Activated T-helper 2 cell treated with anti-CD3 and anti-CD28 coated beads, Interferon-gamma antibody, Interleukin-2, Interleukin-4, amounts not matched to agents 10 μg/mL and 5 μg/mL and 100 μg/mL, durations not matched to agents 14 hours and 24 hours and 36 hours (primary cell): ENCODE results near the gene MANEAL. TPM values are rescaled to one million over a fixed set of nuclear protein-coding genes. Genes with fewer than 3 reads are reported as not detected.

Experiments used
- DNase-seq: peaks from one replicate; pipeline ENCODE4 v3.0.0; 2021; ENCODE audit warnings: low spot score
- H3K27ac Mint-ChIP-seq: one replicate; pipeline ENCODE4 v1.8.0; 2021; ENCODE audit warnings: mixed read lengths
- H3K27me3 Mint-ChIP-seq: one replicate; pipeline ENCODE4 v1.8.0; 2021; ENCODE audit warnings: low read depth, mixed read lengths
- H3K36me3 Mint-ChIP-seq: one replicate; pipeline ENCODE4 v1.8.0; 2021; ENCODE audit warnings: low read depth, mixed read lengths
- H3K4me1 Mint-ChIP-seq: one replicate; pipeline ENCODE4 v1.8.0; 2021; ENCODE audit warnings: low read depth, mixed read lengths
- H3K4me3 Mint-ChIP-seq: one replicate; pipeline ENCODE4 v1.8.0; 2021; ENCODE audit warnings: low read depth, mild to moderate bottlenecking, moderate library complexity, mixed read lengths
- H3K9me3 Mint-ChIP-seq: one replicate; pipeline ENCODE4 v1.8.0; 2021; ENCODE audit warnings: mixed read lengths
- intact Hi-C: fragments of 100-400 bp; cut with micrococcal nuclease; formaldehyde crosslinking; loops from one replicate; pipeline ENCODE4 v1.15.1; 2023
- total RNA-seq: library from RNA; stranded (reverse); gene quantifications from 2 replicates; pipeline ENCODE4 v1.2.3, GENCODE V29; 2022

MANEAL gene
- total RNA-seq, 1 donor from 2014 or later, result 0.94 TPM

- no peak for DNase-seq
- intact Hi-C loops, result no loop called here
- no peaks in the 10 kb centered on the region for H3K27me3 Mint-ChIP-seq
- H3K36me3 Mint-ChIP-seq, result peaks cover 36% of the 10 kb centered on the region
- no peak overlapping the region for H3K27ac Mint-ChIP-seq
- H3K4me3 Mint-ChIP-seq, result no peak overlapping the region
- no peaks in the 10 kb centered on the region for H3K9me3 Mint-ChIP-seq
- peaks cover 16% of the 10 kb centered on the region for H3K4me1 Mint-ChIP-seq
These were observed 27.8 kb downstream of the MANEAL start for GRCh38 chr1:37821481-37821880.

GRCh38 chr1:37822906-37823815, 29.5 kb downstream of the MANEAL start:
- intact Hi-C loops, result no loop called here
- Mint-ChIP-seq H3K36me3 (peaks cover 43% of the 10 kb centered on the region), H3K9me3 (no peaks in the 10 kb centered on the region), H3K4me1 (peaks cover 16% of the 10 kb centered on the region), H3K27me3 (no peaks in the 10 kb centered on the region), H3K4me3 (no peak overlapping the region), H3K27ac (peak overlapping the region; percentile 67)
- no peak for DNase-seq

- Mint-ChIP-seq H3K9me3 (no peaks in the 10 kb centered on the region), H3K4me1 (peaks cover 16% of the 10 kb centered on the region), H3K36me3 (peaks cover 47% of the 10 kb centered on the region), H3K27me3 (no peaks in the 10 kb centered on the region), H3K4me3 (no peak overlapping the region), H3K27ac (no peak overlapping the region)
- DNase-seq, result no peak
- intact Hi-C loops, result no loop called here
These were observed 30.4 kb downstream of the MANEAL start for GRCh38 chr1:37824001-37824400.

GRCh38 chr1:37825506-37825905, 31.9 kb downstream of the MANEAL start:
- DNase-seq, result no peak
- intact Hi-C loops, result no loop called here
- Mint-ChIP-seq H3K27ac (peak overlapping the region; percentile 19), H3K36me3 (peaks cover 48% of the 10 kb centered on the region), H3K4me1 (peaks cover 15% of the 10 kb centered on the region), H3K9me3 (no peaks in the 10 kb centered on the region), H3K27me3 (no peaks in the 10 kb centered on the region), H3K4me3 (no peak overlapping the region)

GRCh38 chr1:37828410-37829074, 34.9 kb downstream of the MANEAL start:
- Mint-ChIP-seq H3K9me3 (no peaks in the 10 kb centered on the region), H3K27me3 (no peaks in the 10 kb centered on the region), H3K27ac (no peak overlapping the region), H3K36me3 (peaks cover 41% of the 10 kb centered on the region), H3K4me1 (peaks cover 12% of the 10 kb centered on the region), H3K4me3 (no peak overlapping the region)
- DNase-seq, result no peak
- intact Hi-C loops, result no loop called here

GRCh38 chr1:37831109-37831508, 37.5 kb downstream of the MANEAL start:
- no peaks in the 10 kb centered on the region for H3K27me3 Mint-ChIP-seq
- DNase-seq, result no peak
- no peak overlapping the region for H3K4me3 Mint-ChIP-seq
- intact Hi-C loops, result no loop called here
- no peaks in the 10 kb centered on the region for H3K9me3 Mint-ChIP-seq
- no peaks in the 10 kb centered on the region for H3K4me1 Mint-ChIP-seq
- peaks cover 57% of the 10 kb centered on the region for H3K36me3 Mint-ChIP-seq
- no peak overlapping the region for H3K27ac Mint-ChIP-seq

- H3K27me3 Mint-ChIP-seq, result no peaks in the 10 kb centered on the region
- peaks cover 60% of the 10 kb centered on the region for H3K36me3 Mint-ChIP-seq
- no peaks in the 10 kb centered on the region for H3K4me1 Mint-ChIP-seq
- H3K27ac Mint-ChIP-seq, result no peak overlapping the region
- no peaks in the 10 kb centered on the region for H3K9me3 Mint-ChIP-seq
- H3K4me3 Mint-ChIP-seq, result no peak overlapping the region
- intact Hi-C loops, result no loop called here
- DNase-seq, result no peak
These were observed 38.2 kb downstream of the MANEAL start for GRCh38 chr1:37831809-37832208.

GRCh38 chr1:37836788-37837187, 43.1 kb downstream of the MANEAL start:
- no peaks in the 10 kb centered on the region for H3K4me1 Mint-ChIP-seq
- peaks cover 66% of the 10 kb centered on the region for H3K36me3 Mint-ChIP-seq

GRCh38 chr1:37839676-37840075, 46.0 kb downstream of the MANEAL start:
- no peaks in the 10 kb centered on the region for H3K27me3 Mint-ChIP-seq
- no peak overlapping the region for H3K4me3 Mint-ChIP-seq
- intact Hi-C loops, result no loop called here
- peaks cover 56% of the 10 kb centered on the region for H3K36me3 Mint-ChIP-seq
- H3K9me3 Mint-ChIP-seq, result no peaks in the 10 kb centered on the region
- no peak overlapping the region for H3K27ac Mint-ChIP-seq
- DNase-seq, result no peak
- peaks cover 12% of the 10 kb centered on the region for H3K4me1 Mint-ChIP-seq

More at GRCh38 chr1:37836788-37837187, 43.1 kb downstream of the MANEAL start:
- DNase-seq, result no peak
- Mint-ChIP-seq H3K27ac (no peak overlapping the region), H3K4me3 (no peak overlapping the region), H3K27me3 (no peaks in the 10 kb centered on the region), H3K9me3 (no peaks in the 10 kb centered on the region)
- intact Hi-C loops, result no loop called here

GRCh38 chr1:37840711-37841110, 47.1 kb downstream of the MANEAL start:
- no peak overlapping the region for H3K27ac Mint-ChIP-seq

GRCh38 chr1:37841652-37842051, 48.0 kb downstream of the MANEAL start:
- Mint-ChIP-seq H3K4me1 (peaks cover 20% of the 10 kb centered on the region), H3K9me3 (no peaks in the 10 kb centered on the region), H3K36me3 (peaks cover 50% of the 10 kb centered on the region), H3K27ac (no peak overlapping the region), H3K27me3 (no peaks in the 10 kb centered on the region), H3K4me3 (no peak overlapping the region)
- intact Hi-C loops, result no loop called here
- no peak for DNase-seq

More at GRCh38 chr1:37840711-37841110, 47.1 kb downstream of the MANEAL start:
- intact Hi-C loops, result no loop called here
- no peaks in the 10 kb centered on the region for H3K9me3 Mint-ChIP-seq
- H3K27me3 Mint-ChIP-seq, result no peaks in the 10 kb centered on the region
- H3K4me1 Mint-ChIP-seq, result peaks cover 16% of the 10 kb centered on the region
- H3K4me3 Mint-ChIP-seq, result no peak overlapping the region
- peaks cover 52% of the 10 kb centered on the region for H3K36me3 Mint-ChIP-seq
- no peak for DNase-seq

GRCh38 chr1:37844536-37844935, 50.9 kb downstream of the MANEAL start:
- intact Hi-C loops, result no loop called here
- no peak overlapping the region for H3K4me3 Mint-ChIP-seq
- peak overlapping the region; percentile 11 for H3K27ac Mint-ChIP-seq
- H3K27me3 Mint-ChIP-seq, result no peaks in the 10 kb centered on the region
- peaks cover 35% of the 10 kb centered on the region for H3K36me3 Mint-ChIP-seq
- no peaks in the 10 kb centered on the region for H3K9me3 Mint-ChIP-seq
- DNase-seq, result no peak
- H3K4me1 Mint-ChIP-seq, result peaks cover 26% of the 10 kb centered on the region

GRCh38 chr1:37845049-37845646, 51.5 kb downstream of the MANEAL start:
- DNase-seq, result no peak
- no peak overlapping the region for H3K4me3 Mint-ChIP-seq
- intact Hi-C loops, result no loop called here
- peaks cover 26% of the 10 kb centered on the region for H3K4me1 Mint-ChIP-seq
- H3K27me3 Mint-ChIP-seq, result no peaks in the 10 kb centered on the region
- no peaks in the 10 kb centered on the region for H3K9me3 Mint-ChIP-seq
- no peak overlapping the region for H3K27ac Mint-ChIP-seq
- H3K36me3 Mint-ChIP-seq, result peaks cover 29% of the 10 kb centered on the region
